ENCODE results near the gene HAT1. TPM values are rescaled to one million over a fixed set of nuclear protein-coding genes. Genes with fewer than 3 reads are reported as not detected.

Gene HAT1
- polyA plus RNA-seq, 1 donor from 2014 or later = 39.8 TPM

GRCh38 chr2:171956135-171956825 is 34.0 kb downstream of the HAT1 start:
- H3K9me3 ChIP-seq (ENCODE audit: low read length) = no peaks in the 10 kb centered on the region
- H3K27me3 ChIP-seq (ENCODE audit: insufficient read depth, low read depth, low read length) = no peaks in the 10 kb centered on the region
- H4K20me1 ChIP-seq (ENCODE audit: insufficient read depth) = no peaks in the 10 kb centered on the region
- H3F3A ChIP-seq (ENCODE audit: insufficient read depth, low read length, poor library complexity, severe bottlenecking) = no peaks in the 10 kb centered on the region
- H3K9ac ChIP-seq (ENCODE audit: low read length) = no peak overlapping the region
- no peak overlapping the region for H2AFZ ChIP-seq (ENCODE audit: low read depth, low read length)
- no peaks in the 10 kb centered on the region for H3K9me2 ChIP-seq (ENCODE audit: insufficient read depth, low read length)
- H3K27ac ChIP-seq (ENCODE audit: low read length) = no peak overlapping the region
- no peaks in the 10 kb centered on the region for H3K36me3 ChIP-seq (ENCODE audit: insufficient read depth, low read length)
- no peak overlapping the region for H3K4me3 ChIP-seq (ENCODE audit: low read length)
- H3K79me2 ChIP-seq (replicated peaks; ENCODE audit: insufficient read depth, low read length) = no peaks in the 10 kb centered on the region
- TF ChIP-seq MXI1 (conservative IDR thresholded peaks at IDR 0.05; ENCODE audit: poor library complexity, severe bottlenecking) (no peak), POLR2AphosphoS5 (IDR thresholded peaks at IDR 0.05) (no peak), RAD21 (conservative IDR thresholded peaks at IDR 0.05) (no peak), EZH2 (IDR thresholded peaks at IDR 0.05; ENCODE audit: borderline replicate concordance, insufficient read depth, low read length, poor library complexity, severe bottlenecking) (no peak), SMC3 (conservative IDR thresholded peaks at IDR 0.05; ENCODE audit: poor library complexity) (no peak), EP300 (conservative IDR thresholded peaks at IDR 0.05; ENCODE audit: poor library complexity, severe bottlenecking) (no peak), TAF1 (IDR thresholded peaks at IDR 0.05; ENCODE audit: low read depth) (no peak), CTCF (IDR thresholded peaks at IDR 0.05; ENCODE audit: poor library complexity, severe bottlenecking) (no peak), REST (IDR thresholded peaks at IDR 0.05; ENCODE audit: borderline replicate concordance) (no peak)
- no peak overlapping the region for H3K4me2 ChIP-seq (ENCODE audit: low read length)

GRCh38 chr2:171957061-171957460 is 34.8 kb downstream of the HAT1 start:
- H3K36me3 ChIP-seq (ENCODE audit: insufficient read depth, low read length) = no peaks in the 10 kb centered on the region
- H3K79me2 ChIP-seq (replicated peaks; ENCODE audit: insufficient read depth, low read length) = no peaks in the 10 kb centered on the region
- H4K20me1 ChIP-seq (ENCODE audit: insufficient read depth) = no peaks in the 10 kb centered on the region
- no peak overlapping the region for H3K9ac ChIP-seq (ENCODE audit: low read length)
- H3K4me2 ChIP-seq (ENCODE audit: low read length) = no peak overlapping the region
- H3K27me3 ChIP-seq (ENCODE audit: insufficient read depth, low read depth, low read length) = no peaks in the 10 kb centered on the region
- H3F3A ChIP-seq (ENCODE audit: insufficient read depth, low read length, poor library complexity, severe bottlenecking) = no peaks in the 10 kb centered on the region
- H3K9me3 ChIP-seq (ENCODE audit: low read length) = no peaks in the 10 kb centered on the region
- no peak overlapping the region for H3K4me3 ChIP-seq (ENCODE audit: low read length)
- TF ChIP-seq REST (IDR thresholded peaks at IDR 0.05; ENCODE audit: borderline replicate concordance) = no peak
- TF ChIP-seq EP300 (conservative IDR thresholded peaks at IDR 0.05; ENCODE audit: poor library complexity, severe bottlenecking) = no peak
- TF ChIP-seq RAD21 (conservative IDR thresholded peaks at IDR 0.05) = no peak
- TF ChIP-seq TAF1 (IDR thresholded peaks at IDR 0.05; ENCODE audit: low read depth) = no peak
- no peak for TF ChIP-seq MXI1 (conservative IDR thresholded peaks at IDR 0.05; ENCODE audit: poor library complexity, severe bottlenecking)
- no peak for TF ChIP-seq EZH2 (IDR thresholded peaks at IDR 0.05; ENCODE audit: borderline replicate concordance, insufficient read depth, low read length, poor library complexity, severe bottlenecking)
- TF ChIP-seq CTCF (IDR thresholded peaks at IDR 0.05; ENCODE audit: poor library complexity, severe bottlenecking) = no peak
- no peak overlapping the region for H3K27ac ChIP-seq (ENCODE audit: low read length)
- no peak overlapping the region for H2AFZ ChIP-seq (ENCODE audit: low read depth, low read length)
- H3K9me2 ChIP-seq (ENCODE audit: insufficient read depth, low read length) = no peaks in the 10 kb centered on the region
